AG04449 (cell line): ENCODE data around the gene MFSD2B.
A peak's percentile ranks its signal among the peaks of the same experiment; 100 is the strongest.

Experiments used
- CTCF ChIA-PET: fragments of 350-600 bp; formaldehyde crosslinking; extraction: SDS; loops from one replicate; lab custom pipeline; 2021; ENCODE audit warnings: antibody characterized with exemption; lab: Yijun Ruan, JAX
- POLR2A ChIA-PET: fragments of 400-600, 350-600 bp; formaldehyde crosslinking; extraction: SDS; loops from one replicate; lab custom pipeline; 2020; ENCODE audit warnings: antibody characterized with exemption, inconsistent platforms; lab: Yijun Ruan, JAX
- DNase-seq: peaks from one replicate; pipeline ENCODE4 v3.0.0-alpha.2; 2010; ENCODE audit warnings: low read depth, low spot score
- H3K4me3 ChIP-seq: 2 replicates; pipeline ENCODE4 v1.5.1; 2011; ENCODE audit warnings: low read depth, mild to moderate bottlenecking, control low read depth, low read length
- TF ChIP-seq, protein P1 (sequence below): IDR thresholded peaks from one replicate; pipeline ENCODE4 v1.5.1; 2011; ENCODE audit warnings: mild to moderate bottlenecking, moderate library complexity, low read length, control low read depth, inconsistent platforms; ENCODE audit not compliant: insufficient read depth; ENCODE audit errors: missing control alignments

The MFSD2B gene

GRCh38 chr2:24075259-24075658 lies 65.4 kb downstream of the MFSD2B start:
- ChIA-PET POLR2A (no interaction called here), CTCF (interaction anchor here (2.2 kb wide), 1 partner anchor 9 kb away, joined by 8 read pairs; the partner anchor contains the start of gene TP53I3)
- TF ChIP-seq, protein P1, sequence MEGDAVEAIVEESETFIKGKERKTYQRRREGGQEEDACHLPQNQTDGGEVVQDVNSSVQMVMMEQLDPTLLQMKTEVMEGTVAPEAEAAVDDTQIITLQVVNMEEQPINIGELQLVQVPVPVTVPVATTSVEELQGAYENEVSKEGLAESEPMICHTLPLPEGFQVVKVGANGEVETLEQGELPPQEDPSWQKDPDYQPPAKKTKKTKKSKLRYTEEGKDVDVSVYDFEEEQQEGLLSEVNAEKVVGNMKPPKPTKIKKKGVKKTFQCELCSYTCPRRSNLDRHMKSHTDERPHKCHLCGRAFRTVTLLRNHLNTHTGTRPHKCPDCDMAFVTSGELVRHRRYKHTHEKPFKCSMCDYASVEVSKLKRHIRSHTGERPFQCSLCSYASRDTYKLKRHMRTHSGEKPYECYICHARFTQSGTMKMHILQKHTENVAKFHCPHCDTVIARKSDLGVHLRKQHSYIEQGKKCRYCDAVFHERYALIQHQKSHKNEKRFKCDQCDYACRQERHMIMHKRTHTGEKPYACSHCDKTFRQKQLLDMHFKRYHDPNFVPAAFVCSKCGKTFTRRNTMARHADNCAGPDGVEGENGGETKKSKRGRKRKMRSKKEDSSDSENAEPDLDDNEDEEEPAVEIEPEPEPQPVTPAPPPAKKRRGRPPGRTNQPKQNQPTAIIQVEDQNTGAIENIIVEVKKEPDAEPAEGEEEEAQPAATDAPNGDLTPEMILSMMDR = no peak
- H3K4me3 ChIP-seq = peak overlapping the region; percentile 97
- DNase-seq = no peak
